ENCODE data around the gene EHBP1L1.

DNA sequence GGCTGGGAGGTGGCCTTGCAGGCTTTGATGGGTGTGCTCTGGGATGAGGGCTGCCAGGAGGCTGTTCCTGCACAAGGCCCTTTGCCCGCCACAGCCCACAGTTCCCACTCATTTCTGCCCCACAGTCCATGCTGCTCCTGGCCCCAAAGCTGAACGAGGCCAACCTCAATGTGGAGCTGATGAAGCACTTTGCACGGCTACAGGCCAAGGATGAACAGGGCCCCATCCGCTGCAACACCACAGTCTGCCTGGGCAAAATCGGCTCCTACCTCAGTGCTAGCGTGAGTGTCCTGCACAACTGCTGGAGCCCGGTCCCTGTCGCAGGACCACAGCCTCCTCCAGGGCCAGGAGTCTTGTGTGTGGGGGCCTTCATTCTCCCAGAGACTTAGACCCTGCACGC, 40.8 kb upstream of the EHBP1L1 start:
- TF ChIP-seq RAD21 (IDR thresholded peaks at IDR 0.05; ENCODE audit: low read depth) (no peak), ZNF274 (IDR thresholded peaks at IDR 0.05; ENCODE audit: low read depth, low read length) (no peak)
